ENCODE results near the gene LDLRAD3.
"Not testable (repeated sequence)": the region's sequence is repeated elsewhere in the genome, so short reads cannot be mapped to it uniquely, and the experiment has no call there.

The LDLRAD3 gene

GRCh38 chr11:36044636-36045035 lies 100.8 kb downstream of the LDLRAD3 start:
- H3K79me2 ChIP-seq, result no peaks in the 10 kb centered on the region
- H2AFZ ChIP-seq, result no peak overlapping the region
- no peak overlapping the region for H3K27ac ChIP-seq
- H3K4me2 ChIP-seq (ENCODE audit: low read length), result no peak overlapping the region
- H3K9me3 ChIP-seq (ENCODE audit: control insufficient read depth, low read length), result no peaks in the 10 kb centered on the region
- no peaks in the 10 kb centered on the region for H3K36me3 ChIP-seq (ENCODE audit: control insufficient read depth, insufficient read depth, low read length)
- no peak for TF ChIP-seq CTCF (IDR thresholded peaks at IDR 0.05)
- no peak overlapping the region for H3K4me3 ChIP-seq (ENCODE audit: low read depth, low read length)
- no peaks in the 10 kb centered on the region for H3K27me3 ChIP-seq (ENCODE audit: control insufficient read depth, insufficient read depth, low read length)
- H3K9ac ChIP-seq, result no peak overlapping the region
- H3K4me1 ChIP-seq, result no peaks in the 10 kb centered on the region

GRCh38 chr11:36045945-36046344 lies 102.1 kb downstream of the LDLRAD3 start:
- not testable (repeated sequence) for H3K4me2 ChIP-seq (ENCODE audit: low read length); H3K9me3 ChIP-seq (ENCODE audit: control insufficient read depth, low read length); H3K27me3 ChIP-seq (ENCODE audit: control insufficient read depth, insufficient read depth, low read length); H3K4me1 ChIP-seq; H3K4me3 ChIP-seq (ENCODE audit: low read depth, low read length); H3K36me3 ChIP-seq (ENCODE audit: control insufficient read depth, insufficient read depth, low read length); H3K27ac ChIP-seq; H3K9ac ChIP-seq; H2AFZ ChIP-seq; H3K79me2 ChIP-seq

- H3K27me3 ChIP-seq (ENCODE audit: control insufficient read depth, insufficient read depth, low read length), result no peaks in the 10 kb centered on the region
- H3K4me3 ChIP-seq (ENCODE audit: low read depth, low read length), result no peak overlapping the region
- TF ChIP-seq CTCF (IDR thresholded peaks at IDR 0.05), result no peak
- H2AFZ ChIP-seq, result no peak overlapping the region
- H3K9me3 ChIP-seq (ENCODE audit: control insufficient read depth, low read length), result no peaks in the 10 kb centered on the region
- H3K27ac ChIP-seq, result no peak overlapping the region
- H3K9ac ChIP-seq, result no peak overlapping the region
- no peaks in the 10 kb centered on the region for H3K79me2 ChIP-seq
- no peaks in the 10 kb centered on the region for H3K36me3 ChIP-seq (ENCODE audit: control insufficient read depth, insufficient read depth, low read length)
- H3K4me1 ChIP-seq, result peaks cover under 1% of the 10 kb centered on the region
- no peak overlapping the region for H3K4me2 ChIP-seq (ENCODE audit: low read length)
Measured at GRCh38 chr11:36046932-36047331, 103.1 kb downstream of the LDLRAD3 start.

GRCh38 chr11:36047344-36047743 lies 103.5 kb downstream of the LDLRAD3 start:
- no peaks in the 10 kb centered on the region for H3K27me3 ChIP-seq (ENCODE audit: control insufficient read depth, insufficient read depth, low read length)
- H3K27ac ChIP-seq, result no peak overlapping the region
- H2AFZ ChIP-seq, result no peak overlapping the region
- no peaks in the 10 kb centered on the region for H3K79me2 ChIP-seq
- no peak for TF ChIP-seq CTCF (IDR thresholded peaks at IDR 0.05)
- no peak overlapping the region for H3K4me2 ChIP-seq (ENCODE audit: low read length)
- no peaks in the 10 kb centered on the region for H3K9me3 ChIP-seq (ENCODE audit: control insufficient read depth, low read length)
- peaks cover 3% of the 10 kb centered on the region for H3K4me1 ChIP-seq
- H3K36me3 ChIP-seq (ENCODE audit: control insufficient read depth, insufficient read depth, low read length), result no peaks in the 10 kb centered on the region
- no peak overlapping the region for H3K4me3 ChIP-seq (ENCODE audit: low read depth, low read length)
- H3K9ac ChIP-seq, result no peak overlapping the region

DNA sequence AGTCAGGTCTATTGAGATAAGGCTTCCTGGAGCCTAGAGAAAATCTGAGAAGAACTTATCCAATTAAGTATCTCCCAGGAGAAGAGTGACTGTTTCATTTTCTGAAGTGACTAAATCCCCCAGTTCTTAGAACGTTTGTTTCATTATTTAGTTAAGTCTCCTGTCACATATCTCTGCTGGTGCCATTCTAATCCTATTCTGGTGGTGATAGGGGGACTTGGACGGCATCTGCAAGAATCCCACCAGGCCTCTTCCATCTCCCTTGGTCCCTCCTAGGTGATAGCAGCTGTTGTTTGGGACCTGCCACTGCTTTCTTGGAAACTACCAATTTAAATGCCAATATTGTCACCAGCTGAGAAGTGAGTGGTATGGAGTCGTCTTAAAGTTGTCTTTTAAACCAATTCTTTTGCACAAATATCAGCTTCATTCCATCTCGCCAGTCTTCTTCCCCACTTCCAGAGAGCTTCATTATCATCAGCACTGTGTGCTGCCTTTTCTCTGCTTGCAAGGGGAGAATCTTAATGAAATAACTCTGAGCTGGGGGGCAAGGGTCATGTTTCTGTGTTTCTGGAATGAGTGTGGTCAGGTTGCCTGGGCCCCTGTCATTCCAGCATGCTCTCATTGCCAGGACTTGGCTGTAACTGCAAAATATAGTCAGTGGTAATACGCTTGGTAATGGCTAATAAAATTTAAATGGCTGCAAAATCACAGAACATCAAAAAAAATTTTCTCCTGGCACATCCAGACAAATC lies 104.8 kb downstream of the LDLRAD3 start:
- Histone ChIP-seq H3K27me3 (ENCODE audit: control insufficient read depth, insufficient read depth, low read length) (no peaks in the 10 kb centered on the region), H3K9ac (no peak overlapping the region), H3K27ac (no peak overlapping the region), H2AFZ (no peak overlapping the region), H3K79me2 (no peaks in the 10 kb centered on the region), H3K36me3 (ENCODE audit: control insufficient read depth, insufficient read depth, low read length) (no peaks in the 10 kb centered on the region), H3K4me3 (ENCODE audit: low read depth, low read length) (no peak overlapping the region), H3K4me2 (ENCODE audit: low read length) (no peak overlapping the region), H3K9me3 (ENCODE audit: control insufficient read depth, low read length) (no peaks in the 10 kb centered on the region), H3K4me1 (peaks cover 3% of the 10 kb centered on the region)
- no peak for TF ChIP-seq CTCF (IDR thresholded peaks at IDR 0.05)
